Stimulated activated CD8-positive, alpha-beta memory T cell treated with anti-CD3 and anti-CD28 coated beads, Interleukin-4, amount 100 ng/mL, for 1 hour (primary cell): ENCODE results near the gene VAT1.

Source experiments
- DNase-seq, 2 donors: peaks; one replicate each; pipeline ENCODE4 v3.0.0-alpha.2; 2020; ENCODE audit warnings: low read depth in 2 of 2, low spot score in 1 of 2

The VAT1 gene

GRCh38 chr17:43027091-43028032 is 5.2 kb upstream of the VAT1 start:
- no peak for DNase-seq

DNA sequence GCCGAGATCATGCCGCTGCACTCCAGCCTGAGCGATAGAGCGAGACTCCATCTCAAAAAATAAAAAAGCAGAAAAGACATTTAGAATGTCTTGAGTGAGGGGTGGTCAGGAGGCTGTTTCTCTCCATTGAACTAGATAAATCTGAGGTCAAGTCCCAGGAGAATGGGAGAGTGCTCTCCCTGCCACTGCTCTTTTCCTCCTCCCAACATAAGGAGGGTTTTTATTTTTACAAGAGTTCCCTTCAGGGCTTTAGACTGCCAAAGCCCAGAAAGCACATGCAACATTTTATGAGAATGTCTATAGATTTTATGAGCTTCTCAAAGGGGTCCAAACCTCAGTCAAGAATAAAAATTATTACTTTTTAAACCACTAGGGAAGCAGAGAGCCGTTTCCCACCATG is 4.4 kb upstream of the VAT1 start:
- no peak for DNase-seq

- DNase-seq, result no peak
These were observed 3.8 kb upstream of the VAT1 start for GRCh38 chr17:43025766-43026537.

DNA sequence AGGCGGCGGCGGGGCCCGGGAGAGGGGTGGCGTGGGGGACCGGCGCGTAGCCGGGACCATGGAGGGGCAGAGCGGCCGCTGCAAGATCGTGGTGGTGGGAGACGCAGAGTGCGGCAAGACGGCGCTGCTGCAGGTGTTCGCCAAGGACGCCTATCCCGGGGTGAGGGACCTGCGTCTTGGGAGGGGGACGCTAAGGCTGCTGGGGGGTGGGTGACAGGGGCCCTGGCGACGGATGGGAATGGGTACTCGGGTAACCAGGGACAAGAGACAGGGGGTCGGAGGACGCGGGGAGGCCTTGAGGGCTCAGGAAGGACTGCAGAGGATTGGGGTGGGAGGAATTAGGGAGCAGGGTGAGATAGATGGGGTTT is 3.1 kb upstream of the VAT1 start:
- no peak for DNase-seq

DNA sequence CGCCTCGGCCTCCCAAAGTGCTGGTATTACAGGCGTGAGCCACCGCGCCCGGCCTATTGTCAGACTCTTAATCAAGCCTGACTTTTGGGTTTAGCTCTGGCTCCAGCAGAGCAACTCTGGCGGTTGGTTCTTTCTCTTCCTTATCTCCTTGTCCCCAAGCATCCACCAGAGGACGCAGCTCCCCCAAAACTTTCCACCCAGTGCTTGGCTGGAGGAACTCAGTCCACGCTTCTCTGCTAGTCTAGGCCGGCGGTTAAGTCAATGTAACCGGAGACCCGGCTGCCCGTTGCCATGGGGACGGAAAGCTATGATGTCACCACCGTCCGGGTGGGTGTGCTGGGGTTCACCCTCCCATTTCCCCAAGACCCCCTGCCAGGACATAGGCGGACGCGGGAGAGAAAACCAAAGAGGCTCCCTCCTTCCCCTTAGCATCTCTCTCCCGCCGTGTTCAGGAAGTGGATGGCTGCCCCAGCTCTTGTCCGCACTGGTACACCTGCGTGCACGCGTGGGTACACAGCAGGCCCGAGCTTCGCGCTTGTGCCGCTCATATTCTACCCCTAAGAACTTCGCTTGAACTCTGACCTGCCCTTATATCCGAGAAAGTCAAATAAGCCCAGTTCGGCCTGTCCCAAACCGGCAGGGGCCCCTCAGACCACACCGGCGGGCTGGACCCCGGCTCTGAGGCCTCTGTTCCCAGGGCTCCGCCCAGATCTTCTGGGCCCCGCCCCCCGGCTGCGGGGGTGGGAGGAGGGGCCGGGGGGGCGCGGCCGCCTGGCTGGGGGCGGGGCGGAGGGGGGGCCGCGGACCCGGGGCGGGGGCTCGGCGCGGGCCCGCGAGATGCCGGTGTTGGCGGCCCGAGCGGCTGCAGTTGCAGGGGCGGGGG is 2.5 kb upstream of the VAT1 start, which contains the start of gene RND2:
RND2 (plus strand) TSS at position 825 of the 883 bp plus-strand sequence. CDS start 117 bp downstream, outside the sequence.
- peak; percentile 41 to 68 for DNase-seq

GRCh38 chr17:43020789-43021740 is 1.1 kb downstream of the VAT1 start:
- no peak for DNase-seq

- no peak for DNase-seq
These were observed 2.1 kb downstream of the VAT1 start for GRCh38 chr17:43020030-43020621.

DNA sequence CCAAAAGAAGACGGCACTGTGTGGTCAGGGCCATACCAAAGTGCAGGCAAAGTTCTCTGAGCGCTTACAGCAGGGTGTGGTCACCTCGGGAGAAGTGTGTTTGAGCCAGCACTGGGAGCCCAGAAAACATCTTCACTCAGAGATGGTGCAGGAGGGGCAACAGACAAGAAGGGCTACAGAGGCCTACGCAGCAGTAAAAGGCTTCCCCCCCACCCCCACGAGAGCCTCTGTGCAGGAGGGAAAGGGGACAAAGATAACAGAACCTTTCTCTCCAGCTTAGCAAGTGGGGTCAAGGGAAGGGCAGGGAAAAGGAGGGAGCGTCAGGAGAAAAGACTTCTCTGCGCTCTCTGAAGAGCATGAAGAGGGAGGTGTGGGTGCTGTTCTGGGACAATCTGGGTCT is 2.8 kb downstream of the VAT1 start:
- DNase-seq, result no peak

- no peak for DNase-seq
These were observed 3.3 kb downstream of the VAT1 start for GRCh38 chr17:43018932-43019331.

DNA sequence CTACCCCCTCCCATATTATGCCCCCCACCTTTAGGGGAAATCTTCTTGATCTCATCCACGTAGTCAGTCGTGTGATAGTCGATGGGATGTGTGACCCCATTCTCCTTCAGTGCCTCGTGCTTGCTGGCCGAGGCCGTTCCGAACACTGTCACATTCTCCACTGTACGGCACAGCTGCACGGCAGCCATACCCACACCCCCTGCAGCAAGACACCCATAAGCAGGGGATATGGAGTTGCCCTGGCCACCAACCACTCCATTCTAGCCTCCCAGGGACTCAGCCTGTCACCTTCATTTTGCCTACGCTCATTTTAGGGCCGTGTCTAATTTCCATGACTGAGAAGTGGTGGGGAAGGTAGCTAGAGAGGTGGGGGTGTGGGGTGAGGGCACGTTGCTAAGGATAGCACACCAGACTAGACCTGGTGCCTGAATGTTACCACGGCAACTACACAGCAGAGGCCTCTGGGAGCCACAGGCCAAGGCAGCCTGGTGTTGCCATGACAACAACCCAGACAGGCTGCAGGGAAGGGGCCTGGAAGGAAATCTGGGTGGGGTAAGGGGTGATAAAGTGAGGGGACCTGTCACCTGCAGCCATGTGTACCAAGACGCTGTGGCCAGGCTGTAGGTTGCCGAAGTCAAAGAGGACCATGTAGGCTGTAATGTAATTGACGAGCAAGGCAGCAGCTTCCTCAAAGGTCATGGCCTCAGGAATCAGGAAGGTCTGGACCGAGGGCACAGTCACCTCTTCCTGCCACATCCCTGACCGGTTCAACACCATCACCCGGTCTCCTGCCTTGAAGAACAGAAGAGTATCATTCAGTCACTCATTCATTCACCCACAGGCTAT is 4.0 kb downstream of the VAT1 start:
- no peak for DNase-seq

- DNase-seq, result no peak
These were observed 6.0 kb downstream of the VAT1 start for GRCh38 chr17:43016216-43016615.

- DNase-seq, result no peak
These were observed 6.6 kb downstream of the VAT1 start for GRCh38 chr17:43015579-43015978.

DNA sequence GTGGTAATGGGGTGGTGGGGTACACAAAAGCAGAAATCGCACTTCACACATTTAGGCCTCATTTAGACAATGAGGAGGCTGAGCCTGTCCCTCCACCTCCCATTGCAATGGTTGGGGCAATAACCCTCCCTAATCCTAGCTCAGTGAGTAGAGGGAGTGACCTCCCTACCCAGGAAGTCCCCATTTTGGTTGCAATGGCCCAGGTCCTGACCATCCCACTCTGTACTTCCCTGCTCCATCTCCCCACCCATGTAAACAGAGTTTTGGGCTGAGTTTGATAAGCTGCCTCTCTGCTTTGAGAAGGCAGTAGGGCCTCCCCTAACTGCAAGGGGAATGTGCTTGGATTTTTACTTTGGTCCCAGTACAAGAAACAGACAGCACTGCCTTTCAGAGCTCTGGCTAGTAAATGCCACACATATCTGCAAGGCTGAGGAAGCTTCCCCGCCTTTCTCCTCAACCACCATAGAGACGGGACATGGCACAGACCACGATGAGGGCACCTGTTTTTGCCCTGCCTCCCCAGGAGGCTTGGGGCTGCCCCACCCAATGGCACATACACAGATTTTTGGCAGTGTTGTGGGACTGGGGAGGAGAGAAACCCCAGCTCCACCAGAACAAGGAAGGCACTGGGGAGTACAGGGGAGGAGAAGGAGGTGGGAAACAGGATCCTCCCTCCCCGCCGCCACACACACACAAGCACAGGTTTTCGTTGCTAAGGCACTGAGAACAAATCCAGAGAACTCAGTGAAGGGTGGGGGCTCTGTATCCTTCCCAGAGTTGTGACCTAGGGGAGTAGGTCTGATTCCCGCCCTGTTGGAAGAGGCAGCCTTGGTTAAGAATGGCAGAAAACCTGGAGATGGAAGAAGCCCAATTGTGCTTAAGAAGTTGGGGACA is 7.3 kb downstream of the VAT1 start:
- DNase-seq, result no peak

DNA sequence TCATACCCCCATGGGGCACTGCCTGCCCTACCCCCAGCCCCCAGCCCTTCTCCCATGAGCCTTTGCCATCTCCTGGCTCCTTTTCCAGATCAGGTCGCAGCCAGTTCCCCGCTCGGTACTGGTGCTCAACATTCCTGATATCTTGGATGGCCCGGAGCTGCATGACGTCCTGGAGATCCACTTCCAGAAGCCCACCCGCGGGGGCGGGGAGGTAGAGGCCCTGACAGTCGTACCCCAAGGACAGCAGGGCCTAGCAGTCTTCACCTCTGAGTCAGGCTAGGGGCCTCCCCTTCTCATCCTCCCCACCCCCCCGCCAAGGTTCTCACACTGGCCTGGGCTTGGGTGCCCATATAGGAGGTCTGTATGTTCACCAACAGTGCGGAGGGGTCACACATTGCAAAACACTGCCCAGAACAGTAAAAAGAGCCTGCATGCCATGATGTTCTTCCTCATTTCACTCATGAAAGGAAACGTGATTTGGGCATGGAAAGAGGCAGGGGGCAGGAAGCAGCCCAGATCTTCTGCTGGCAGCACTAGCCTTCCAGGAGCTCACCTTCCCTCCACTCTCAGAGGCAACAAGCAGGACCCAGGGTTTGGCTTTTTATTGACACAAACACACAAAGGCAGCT is 8.1 kb downstream of the VAT1 start:
- DNase-seq, result no peak

DNA sequence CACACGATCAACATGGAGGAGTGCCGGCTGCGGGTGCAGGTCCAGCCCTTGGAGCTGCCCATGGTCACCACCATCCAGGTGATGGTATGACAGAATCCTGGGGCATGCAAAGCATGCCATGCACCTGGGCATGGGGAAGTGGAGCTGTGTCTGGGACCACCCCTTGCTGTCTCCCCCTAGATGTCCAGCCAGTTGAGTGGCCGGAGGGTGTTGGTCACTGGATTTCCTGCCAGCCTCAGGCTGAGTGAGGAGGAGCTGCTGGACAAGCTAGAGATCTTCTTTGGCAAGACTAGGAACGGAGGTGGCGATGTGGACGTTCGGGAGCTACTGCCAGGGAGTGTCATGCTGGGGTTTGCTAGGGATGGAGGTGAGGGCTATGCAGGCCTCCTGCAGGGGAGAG is 8.9 kb downstream of the VAT1 start:
- DNase-seq, result no peak

DNA sequence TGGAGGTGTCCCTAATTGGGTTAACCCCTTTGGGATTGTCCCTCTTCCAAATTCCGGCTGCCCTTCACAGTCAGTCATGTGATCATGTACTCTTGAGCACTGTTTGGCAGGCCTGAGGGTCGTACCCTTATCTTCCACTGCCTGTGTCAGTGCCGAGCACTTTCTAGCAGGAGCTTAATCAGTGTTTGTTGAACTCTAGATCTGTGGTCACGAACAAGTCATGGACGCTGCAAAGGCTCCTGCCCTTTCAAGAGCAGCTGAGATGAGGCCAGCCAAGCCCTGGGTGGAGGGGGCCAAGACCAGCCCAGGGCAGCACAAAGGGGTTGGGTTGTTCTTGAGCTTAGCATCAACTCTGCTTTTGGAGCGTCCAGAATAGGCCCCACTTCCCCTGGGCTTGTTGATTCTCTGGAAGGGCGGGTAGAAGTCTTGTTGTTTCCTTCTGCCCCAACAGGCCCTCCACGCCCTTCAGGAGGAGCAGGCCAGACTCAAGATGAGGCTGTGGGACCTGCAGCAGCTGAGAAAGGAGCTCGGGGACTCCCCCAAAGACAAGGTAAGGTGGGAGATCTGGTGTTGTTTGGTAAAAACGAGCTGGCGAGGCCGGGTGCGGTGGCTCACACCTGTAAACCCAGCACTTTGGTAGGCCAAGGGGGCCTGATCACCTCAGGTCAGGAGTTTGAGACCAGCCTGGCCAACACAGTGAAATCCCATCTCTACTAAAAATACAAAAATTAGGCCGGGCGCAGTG is 10.3 kb downstream of the VAT1 start:
- DNase-seq, result no peak
